Peyer's patch (tissue), 4 donors: Measurements from ENCODE around the gene SOHLH2.

Experiments
- CTCF ChIP-seq, 6 experiments: fragments of 450-650 bp in 4 of 6; fragments of 200-600 bp in 2 of 6; sonication (generic) in 1 of 6; IDR thresholded peaks; one replicate each; pipeline ENCODE4 v1.5.1; 2017 to 2019; ENCODE audit warnings: antibody characterized with exemption in 6 of 6, mild to moderate bottlenecking in 3 of 6, moderate library complexity in 1 of 6
- POLR2A ChIP-seq, 2 donors: fragments of 450-650 bp; IDR thresholded peaks; one replicate each; pipeline ENCODE4 v1.5.1; 2017; ENCODE audit warnings: antibody characterized with exemption in 2 of 2, mild to moderate bottlenecking in 2 of 2, moderate library complexity in 2 of 2

GRCh38 chr13:36147330-36147729 lies 67.0 kb downstream of the SOHLH2 start:
- TF ChIP-seq CTCF (IDR thresholded peaks at IDR 0.05) (no peak), POLR2A (IDR thresholded peaks at IDR 0.05) (no peak)
